ENCODE measurements around the gene PLCH1. TPM values are rescaled to one million over a fixed set of nuclear protein-coding genes. Genes with fewer than 3 reads are reported as not detected.

The PLCH1 gene
- total RNA-seq, 1 experiment from 2014 or later: 3.1 TPM

GRCh38 chr3:155594526-155595187 is 150.2 kb downstream of the PLCH1 start:
- DNase-seq (ENCODE audit: low spot score): no peak
- CTCF ChIA-PET: no interaction called here
- no peaks in the 10 kb centered on the region for H3K9me3 ChIP-seq (ENCODE audit: low read depth, low read length, poor library complexity, severe bottlenecking)
- H3K27me3 ChIP-seq (replicated peaks; ENCODE audit: insufficient read depth, low read depth, low read length, poor library complexity): no peaks in the 10 kb centered on the region
- TF ChIP-seq, protein P1, sequence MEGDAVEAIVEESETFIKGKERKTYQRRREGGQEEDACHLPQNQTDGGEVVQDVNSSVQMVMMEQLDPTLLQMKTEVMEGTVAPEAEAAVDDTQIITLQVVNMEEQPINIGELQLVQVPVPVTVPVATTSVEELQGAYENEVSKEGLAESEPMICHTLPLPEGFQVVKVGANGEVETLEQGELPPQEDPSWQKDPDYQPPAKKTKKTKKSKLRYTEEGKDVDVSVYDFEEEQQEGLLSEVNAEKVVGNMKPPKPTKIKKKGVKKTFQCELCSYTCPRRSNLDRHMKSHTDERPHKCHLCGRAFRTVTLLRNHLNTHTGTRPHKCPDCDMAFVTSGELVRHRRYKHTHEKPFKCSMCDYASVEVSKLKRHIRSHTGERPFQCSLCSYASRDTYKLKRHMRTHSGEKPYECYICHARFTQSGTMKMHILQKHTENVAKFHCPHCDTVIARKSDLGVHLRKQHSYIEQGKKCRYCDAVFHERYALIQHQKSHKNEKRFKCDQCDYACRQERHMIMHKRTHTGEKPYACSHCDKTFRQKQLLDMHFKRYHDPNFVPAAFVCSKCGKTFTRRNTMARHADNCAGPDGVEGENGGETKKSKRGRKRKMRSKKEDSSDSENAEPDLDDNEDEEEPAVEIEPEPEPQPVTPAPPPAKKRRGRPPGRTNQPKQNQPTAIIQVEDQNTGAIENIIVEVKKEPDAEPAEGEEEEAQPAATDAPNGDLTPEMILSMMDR (conservative IDR thresholded peaks at IDR 0.05; ENCODE audit: low read depth, low read length): no peak
- no peak for TF ChIP-seq EZH2 (IDR thresholded peaks at IDR 0.05; ENCODE audit: borderline replicate concordance, low read depth, low read length, poor library complexity, severe bottlenecking)
- H3K36me3 ChIP-seq (ENCODE audit: insufficient read depth, low read length, poor library complexity, severe bottlenecking): no peaks in the 10 kb centered on the region
- BruUV-seq (replicated peaks): no TSS peak
- POLR2A ChIA-PET (ENCODE audit: low non-redundant PET): no interaction called here
- intact Hi-C loops (cut with micrococcal nuclease; ENCODE audit: unreplicated experiment): loop anchor here (5.0 kb wide), 1 partner anchor 232 kb away; no protein-coding TSS in a partner anchor
- peaks cover 17% of the 10 kb centered on the region for H3K4me1 ChIP-seq (ENCODE audit: insufficient read depth, low read length, poor library complexity, severe bottlenecking)
- H3K4me3 ChIP-seq (ENCODE audit: low read depth, low read length, poor library complexity, severe bottlenecking): no peak overlapping the region
- H3K27ac ChIP-seq (ENCODE audit: low read depth, low read length, poor library complexity, severe bottlenecking): no peak overlapping the region

DNA sequence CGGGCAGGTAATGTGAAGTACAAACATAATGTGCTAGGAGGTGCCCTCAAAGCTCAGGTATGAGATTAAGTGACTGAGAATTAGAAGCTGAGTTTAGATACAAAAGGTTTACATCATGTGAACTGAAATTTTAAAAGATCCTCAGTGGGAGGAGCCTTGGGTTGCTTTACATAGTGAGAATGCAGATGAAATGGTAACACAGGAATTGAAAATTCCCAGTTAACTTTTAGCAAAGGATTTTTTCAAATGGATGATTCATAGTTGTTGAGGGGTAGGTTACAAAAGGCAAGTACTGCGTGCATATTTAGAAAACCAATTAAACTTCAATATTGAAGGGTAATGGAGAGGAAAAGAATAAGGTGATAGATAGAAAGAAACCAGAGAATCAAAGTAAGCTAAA is 157.3 kb downstream of the PLCH1 start:
- no peak overlapping the region for H3K27ac ChIP-seq (ENCODE audit: low read depth, low read length, poor library complexity, severe bottlenecking)
- H3K4me3 ChIP-seq (ENCODE audit: low read depth, low read length, poor library complexity, severe bottlenecking): no peak overlapping the region
- ChIA-PET CTCF (no interaction called here), POLR2A (ENCODE audit: low non-redundant PET) (no interaction called here)
- no peaks in the 10 kb centered on the region for H3K36me3 ChIP-seq (ENCODE audit: insufficient read depth, low read length, poor library complexity, severe bottlenecking)
- no peaks in the 10 kb centered on the region for H3K4me1 ChIP-seq (ENCODE audit: insufficient read depth, low read length, poor library complexity, severe bottlenecking)
- no peak for TF ChIP-seq EZH2 (IDR thresholded peaks at IDR 0.05; ENCODE audit: borderline replicate concordance, low read depth, low read length, poor library complexity, severe bottlenecking)
- no peaks in the 10 kb centered on the region for H3K9me3 ChIP-seq (ENCODE audit: low read depth, low read length, poor library complexity, severe bottlenecking)
- intact Hi-C loops (cut with micrococcal nuclease; ENCODE audit: unreplicated experiment): no loop called here
- no peak for DNase-seq (ENCODE audit: low spot score)
- no peaks in the 10 kb centered on the region for H3K27me3 ChIP-seq (replicated peaks; ENCODE audit: insufficient read depth, low read depth, low read length, poor library complexity)
- BruUV-seq (replicated peaks): no TSS peak

DNA sequence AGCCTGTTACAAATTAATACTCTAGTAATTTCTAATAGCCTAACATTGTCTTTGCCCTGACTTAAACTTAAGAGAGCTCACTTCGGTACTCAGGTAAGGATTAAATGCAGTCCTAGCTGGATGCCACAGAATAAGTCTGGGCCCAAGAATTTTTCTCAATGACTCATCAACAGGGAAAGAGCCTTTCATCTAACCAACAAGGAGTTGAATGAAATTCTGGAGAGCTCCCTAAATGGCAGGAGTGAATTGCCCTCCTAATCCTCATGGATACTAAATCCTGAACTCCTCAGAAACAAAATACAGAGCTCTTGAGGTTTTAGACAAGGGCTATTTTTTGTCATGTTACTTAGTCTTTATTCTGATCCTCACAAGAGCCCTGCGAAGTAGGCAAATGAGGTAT is 159.5 kb downstream of the PLCH1 start:
- Histone ChIP-seq H3K4me1 (ENCODE audit: insufficient read depth, low read length, poor library complexity, severe bottlenecking) (no peaks in the 10 kb centered on the region), H3K9me3 (ENCODE audit: low read depth, low read length, poor library complexity, severe bottlenecking) (no peaks in the 10 kb centered on the region), H3K27ac (ENCODE audit: low read depth, low read length, poor library complexity, severe bottlenecking) (no peak overlapping the region), H3K4me3 (ENCODE audit: low read depth, low read length, poor library complexity, severe bottlenecking) (no peak overlapping the region), H3K27me3 (replicated peaks; ENCODE audit: insufficient read depth, low read depth, low read length, poor library complexity) (no peaks in the 10 kb centered on the region), H3K36me3 (ENCODE audit: insufficient read depth, low read length, poor library complexity, severe bottlenecking) (no peaks in the 10 kb centered on the region)
- DNase-seq (ENCODE audit: low spot score): no peak
- BruUV-seq (replicated peaks): no TSS peak
- intact Hi-C loops (cut with micrococcal nuclease; ENCODE audit: unreplicated experiment): no loop called here
- POLR2A ChIA-PET (ENCODE audit: low non-redundant PET): no interaction called here
- CTCF ChIA-PET: no interaction called here
- no peak for TF ChIP-seq EZH2 (IDR thresholded peaks at IDR 0.05; ENCODE audit: borderline replicate concordance, low read depth, low read length, poor library complexity, severe bottlenecking)
- TF ChIP-seq, protein P1 (conservative IDR thresholded peaks at IDR 0.05; ENCODE audit: low read depth, low read length): no peak

GRCh38 chr3:155581579-155581978 is 163.3 kb downstream of the PLCH1 start:
- Histone ChIP-seq H3K27ac (ENCODE audit: low read depth, low read length, poor library complexity, severe bottlenecking) (no peak overlapping the region), H3K4me3 (ENCODE audit: low read depth, low read length, poor library complexity, severe bottlenecking) (no peak overlapping the region), H3K27me3 (replicated peaks; ENCODE audit: insufficient read depth, low read depth, low read length, poor library complexity) (no peaks in the 10 kb centered on the region), H3K4me1 (ENCODE audit: insufficient read depth, low read length, poor library complexity, severe bottlenecking) (no peaks in the 10 kb centered on the region), H3K36me3 (ENCODE audit: insufficient read depth, low read length, poor library complexity, severe bottlenecking) (no peaks in the 10 kb centered on the region), H3K9me3 (ENCODE audit: low read depth, low read length, poor library complexity, severe bottlenecking) (no peaks in the 10 kb centered on the region)
- BruUV-seq (replicated peaks): no TSS peak
- no peak for TF ChIP-seq EZH2 (IDR thresholded peaks at IDR 0.05; ENCODE audit: borderline replicate concordance, low read depth, low read length, poor library complexity, severe bottlenecking)
- TF ChIP-seq, protein P1 (conservative IDR thresholded peaks at IDR 0.05; ENCODE audit: low read depth, low read length): no peak
- ChIA-PET POLR2A (ENCODE audit: low non-redundant PET) (no interaction called here), CTCF (no interaction called here)
- no peak for DNase-seq (ENCODE audit: low spot score)
- intact Hi-C loops (cut with micrococcal nuclease; ENCODE audit: unreplicated experiment): no loop called here

Measured in A673 (cell line).